ENCODE measurements around the gene PTPA.

PTPA gene

DNA sequence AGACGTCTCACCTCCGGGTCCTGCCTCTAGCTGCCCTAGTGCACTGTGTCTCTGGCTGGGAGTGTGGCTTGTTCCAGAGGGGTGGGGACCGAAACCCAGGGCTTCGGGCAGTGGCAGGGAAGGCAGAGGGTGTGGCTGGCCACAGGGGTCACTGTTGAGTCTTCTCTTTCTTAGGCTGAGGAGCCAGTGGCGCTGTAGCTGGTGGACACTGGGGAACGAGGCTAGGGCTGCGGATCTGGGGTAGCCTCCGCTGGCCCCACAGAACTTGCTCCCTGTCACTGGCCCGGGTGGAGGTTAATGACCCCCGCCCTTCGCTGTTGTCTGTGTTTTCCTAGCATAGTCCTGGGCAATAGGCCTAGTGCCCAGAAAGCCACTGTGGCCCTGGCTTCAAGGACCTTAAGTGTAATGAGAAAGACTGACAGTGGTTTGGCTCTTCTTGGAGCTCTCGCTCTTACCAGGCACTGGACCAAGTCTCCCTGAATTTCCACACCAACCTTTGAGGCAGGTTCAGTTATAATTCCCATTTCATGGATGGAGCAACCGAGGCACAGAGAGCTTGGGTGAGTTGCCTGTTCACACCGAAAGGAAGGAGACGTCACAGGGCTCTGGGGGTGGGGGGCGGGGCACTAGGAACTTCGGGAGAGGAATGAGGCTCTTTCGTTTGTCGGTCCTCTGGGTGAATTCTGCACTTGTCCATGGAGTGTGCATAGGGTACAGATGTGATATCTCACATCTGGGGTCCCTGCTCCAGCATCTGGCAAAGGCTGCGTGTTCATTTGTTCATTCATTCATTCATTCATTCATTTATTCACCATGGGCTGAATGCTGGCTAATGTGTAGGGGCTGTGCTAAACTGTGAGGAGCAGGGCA lies 71.6 kb downstream of the PTPA start:
- Histone ChIP-seq H3K36me3 (ENCODE audit: insufficient read depth, low read length) (no peaks in the 10 kb centered on the region), H2AFZ (ENCODE audit: low read depth, low read length) (no peak overlapping the region), H3K9ac (ENCODE audit: low read depth, low read length) (no peak overlapping the region), H3K79me2 (ENCODE audit: insufficient read depth, low read length) (no peaks in the 10 kb centered on the region), H3K4me2 (ENCODE audit: insufficient read depth, low read length) (no peak overlapping the region), H3K4me1 (ENCODE audit: insufficient read depth, low read length) (peaks cover 10% of the 10 kb centered on the region), H4K20me1 (ENCODE audit: insufficient read depth, low read length) (no peaks in the 10 kb centered on the region), H3K9me3 (ENCODE audit: insufficient read depth, low read length, severe bottlenecking) (no peaks in the 10 kb centered on the region), H3K4me3 (ENCODE audit: low read depth in 1 of 2, low read length in 2 of 2) (no peak overlapping the region), H3K27me3 (ENCODE audit: insufficient read depth, low read length, poor library complexity) (peaks cover 12% of the 10 kb centered on the region), H3K27ac (ENCODE audit: low read length) (no peak overlapping the region)
- ATAC-seq (ENCODE audit: insufficient read depth, low read depth): no peak
- TF ChIP-seq EZH2 (IDR thresholded peaks at IDR 0.05; ENCODE audit: borderline replicate concordance, low read depth, low read length, severe bottlenecking) (no peak), CTCF (IDR thresholded peaks at IDR 0.05; ENCODE audit: borderline replicate concordance, extremely low read depth, low read length, poor library complexity, severe bottlenecking) (peak; percentile 22)
- no peak for DNase-seq

DNA sequence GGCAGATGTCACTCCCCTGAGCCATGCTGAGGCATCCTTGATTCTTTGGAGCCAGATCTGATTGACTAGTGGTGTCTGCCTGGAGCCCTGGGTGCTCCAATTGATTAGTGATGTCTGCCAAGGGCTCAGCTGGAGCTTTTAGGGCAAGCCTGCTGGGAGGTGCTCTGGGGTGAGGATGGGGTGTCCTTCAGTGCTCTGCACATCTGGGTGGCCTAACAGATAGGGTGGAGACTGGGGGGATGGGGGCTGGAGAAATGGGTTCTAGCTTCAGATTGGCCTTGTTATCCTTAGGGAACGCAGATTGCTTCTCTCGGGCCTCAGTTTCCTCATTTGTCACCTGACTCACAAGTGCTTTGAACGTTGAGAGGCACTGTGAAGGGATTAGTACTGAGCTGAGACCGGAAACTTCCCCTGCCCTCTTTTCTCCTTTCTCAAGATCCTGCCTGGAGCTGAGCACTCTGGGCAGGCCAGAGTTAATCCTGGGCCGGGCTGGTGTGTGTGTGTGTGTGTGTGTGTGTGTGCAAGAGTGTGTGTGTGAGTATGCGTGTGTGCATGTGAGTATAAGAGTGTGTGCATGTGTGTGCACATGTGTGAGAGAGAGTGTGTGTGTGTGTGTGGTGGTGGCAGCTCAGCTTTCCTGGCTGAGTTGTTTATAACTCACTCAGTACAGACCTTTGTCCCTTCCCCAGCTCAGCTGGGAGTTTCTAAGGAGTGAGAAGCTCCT lies 72.4 kb downstream of the PTPA start:
- Histone ChIP-seq H3K4me3 (ENCODE audit: low read depth in 1 of 2, low read length in 2 of 2) (no peak overlapping the region), H3K79me2 (ENCODE audit: insufficient read depth, low read length) (no peaks in the 10 kb centered on the region), H3K27ac (ENCODE audit: low read length) (no peak overlapping the region), H3K27me3 (ENCODE audit: insufficient read depth, low read length, poor library complexity) (peaks cover 4% of the 10 kb centered on the region), H3K4me2 (ENCODE audit: insufficient read depth, low read length) (no peak overlapping the region), H3K4me1 (ENCODE audit: insufficient read depth, low read length) (peaks cover 2% of the 10 kb centered on the region), H3K9ac (ENCODE audit: low read depth, low read length) (no peak overlapping the region), H2AFZ (ENCODE audit: low read depth, low read length) (no peak overlapping the region), H3K9me3 (ENCODE audit: insufficient read depth, low read length, severe bottlenecking) (no peaks in the 10 kb centered on the region), H4K20me1 (ENCODE audit: insufficient read depth, low read length) (no peaks in the 10 kb centered on the region), H3K36me3 (ENCODE audit: insufficient read depth, low read length) (no peaks in the 10 kb centered on the region)
- TF ChIP-seq EZH2 (IDR thresholded peaks at IDR 0.05; ENCODE audit: borderline replicate concordance, low read depth, low read length, severe bottlenecking): no peak
- no peak for TF ChIP-seq CTCF (IDR thresholded peaks at IDR 0.05; ENCODE audit: borderline replicate concordance, extremely low read depth, low read length, poor library complexity, severe bottlenecking)
- no peak for ATAC-seq (ENCODE audit: insufficient read depth, low read depth)
- no peak for DNase-seq

- ATAC-seq (ENCODE audit: insufficient read depth, low read depth) (no peak), DNase-seq (no peak)
- H3K79me2 ChIP-seq (ENCODE audit: insufficient read depth, low read length): no peaks in the 10 kb centered on the region
- peaks cover 1% of the 10 kb centered on the region for H3K27me3 ChIP-seq (ENCODE audit: insufficient read depth, low read length, poor library complexity)
- H4K20me1 ChIP-seq (ENCODE audit: insufficient read depth, low read length): no peaks in the 10 kb centered on the region
- no peaks in the 10 kb centered on the region for H3K9me3 ChIP-seq (ENCODE audit: insufficient read depth, low read length, severe bottlenecking)
- H3K4me3 ChIP-seq (ENCODE audit: low read depth in 1 of 2, low read length in 2 of 2): no peak overlapping the region
- no peaks in the 10 kb centered on the region for H3K36me3 ChIP-seq (ENCODE audit: insufficient read depth, low read length)
- no peak overlapping the region for H3K4me2 ChIP-seq (ENCODE audit: insufficient read depth, low read length)
- no peak overlapping the region for H3K27ac ChIP-seq (ENCODE audit: low read length)
- TF ChIP-seq CTCF (IDR thresholded peaks at IDR 0.05; ENCODE audit: borderline replicate concordance, extremely low read depth, low read length, poor library complexity, severe bottlenecking): no peak
- TF ChIP-seq EZH2 (IDR thresholded peaks at IDR 0.05; ENCODE audit: borderline replicate concordance, low read depth, low read length, severe bottlenecking): no peak
- H2AFZ ChIP-seq (ENCODE audit: low read depth, low read length): no peak overlapping the region
- H3K4me1 ChIP-seq (ENCODE audit: insufficient read depth, low read length): no peaks in the 10 kb centered on the region
- H3K9ac ChIP-seq (ENCODE audit: low read depth, low read length): no peak overlapping the region
Observed at GRCh38 chr9:129184219-129184524, 73.0 kb downstream of the PTPA start.

All from DND-41 (cell line).